HG03095 (cell line): ENCODE data around the gene ARHGEF12.

Source experiments
- ATAC-seq: cut with Tn5 transposase; IDR thresholded peaks from one replicate; pipeline ENCODE4 v1.9.1; 2021; ENCODE audit warnings: moderate library complexity; ENCODE audit not compliant: unreplicated experiment

The ARHGEF12 gene

DNA sequence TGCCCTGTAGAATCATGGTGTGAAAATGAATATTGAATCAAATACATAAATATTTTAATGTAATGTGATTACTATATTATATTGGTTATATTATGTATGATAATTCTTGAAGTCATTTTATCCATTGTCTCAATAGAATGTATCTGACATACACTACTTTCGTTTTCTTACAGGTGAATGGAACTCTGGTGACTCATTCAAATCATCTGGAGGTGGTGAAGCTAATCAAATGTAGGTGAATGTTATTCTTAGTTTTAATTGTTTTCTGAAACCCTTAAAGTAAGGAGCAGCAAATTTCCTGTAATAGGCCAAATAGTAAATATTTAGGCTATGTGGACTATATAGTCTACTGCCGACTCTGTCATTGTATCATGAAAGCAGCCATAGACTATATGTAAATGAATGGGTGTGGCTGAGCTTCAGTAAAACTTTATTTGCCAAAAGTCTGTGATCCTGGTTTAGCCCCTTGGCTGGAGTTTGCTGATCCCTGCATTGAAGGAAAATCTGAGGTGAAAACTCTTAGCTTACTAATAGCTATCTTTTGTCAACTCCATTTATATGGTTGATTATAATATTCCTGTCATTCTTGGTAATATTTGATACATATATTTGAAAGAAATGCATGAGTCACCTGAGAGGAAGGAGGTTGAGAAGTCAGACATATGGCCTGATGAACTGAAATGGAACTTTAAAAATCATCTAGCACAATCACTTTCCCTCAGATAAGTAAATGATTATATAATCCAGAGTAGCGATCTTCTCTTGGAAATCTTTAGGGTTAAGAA, 88.2 kb downstream of the ARHGEF12 start:
- no peak for ATAC-seq

DNA sequence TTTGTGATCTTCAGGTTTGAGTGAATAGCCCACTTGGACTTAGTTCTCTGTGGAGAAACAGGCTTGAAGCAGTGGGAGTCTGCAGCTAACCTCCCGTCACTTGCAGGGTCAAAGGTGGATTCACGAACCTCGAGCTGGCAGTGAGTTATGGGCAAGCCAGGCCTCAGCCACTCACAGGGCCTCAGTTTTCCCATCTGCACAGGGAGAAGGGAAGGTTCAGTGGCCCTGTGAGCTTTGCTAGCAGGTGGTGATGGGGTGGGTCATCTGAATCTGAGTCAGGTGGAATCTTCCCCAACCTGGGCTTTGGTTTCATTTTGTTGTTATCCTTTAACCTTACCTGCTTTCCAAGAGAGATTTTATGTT, 88.7 kb downstream of the ARHGEF12 start:
- ATAC-seq = no peak

DNA sequence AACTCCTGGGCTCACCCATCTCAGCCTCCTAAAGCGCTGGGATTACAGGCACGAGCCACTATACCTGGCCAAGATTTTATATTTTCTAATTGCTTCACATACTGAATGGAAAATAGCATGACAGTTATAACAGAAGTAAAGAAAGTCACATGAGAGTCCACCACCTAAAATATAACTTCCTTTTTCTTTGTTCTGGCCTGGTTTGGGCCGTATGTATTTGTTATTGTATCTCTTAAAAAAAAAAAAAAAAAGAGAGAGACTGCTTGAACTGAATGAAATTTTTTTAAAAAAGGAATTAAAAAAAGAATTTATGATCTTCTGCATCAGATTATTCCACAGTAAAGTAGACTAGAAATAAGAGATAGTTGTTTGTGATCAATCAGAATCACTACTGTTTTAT, 89.3 kb downstream of the ARHGEF12 start:
- no peak for ATAC-seq

DNA sequence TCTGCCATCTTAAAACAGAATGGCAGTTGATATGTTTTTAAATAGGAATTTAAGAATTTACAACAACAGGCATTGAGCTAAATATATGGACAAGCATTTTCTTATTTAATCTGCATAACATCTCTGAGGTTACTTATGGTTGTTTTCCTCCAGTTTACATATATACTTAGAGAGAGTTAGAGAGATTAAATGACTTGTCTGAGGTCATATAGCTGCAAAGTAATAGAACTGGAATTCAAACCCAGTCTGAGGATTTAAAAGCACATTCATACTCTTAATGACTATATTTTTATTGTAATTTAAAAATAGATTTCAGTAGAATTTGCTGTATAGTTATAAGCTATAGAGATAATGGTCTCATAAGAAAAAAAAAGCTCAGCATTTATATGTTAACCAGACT, 93.9 kb downstream of the ARHGEF12 start:
- no peak for ATAC-seq

DNA sequence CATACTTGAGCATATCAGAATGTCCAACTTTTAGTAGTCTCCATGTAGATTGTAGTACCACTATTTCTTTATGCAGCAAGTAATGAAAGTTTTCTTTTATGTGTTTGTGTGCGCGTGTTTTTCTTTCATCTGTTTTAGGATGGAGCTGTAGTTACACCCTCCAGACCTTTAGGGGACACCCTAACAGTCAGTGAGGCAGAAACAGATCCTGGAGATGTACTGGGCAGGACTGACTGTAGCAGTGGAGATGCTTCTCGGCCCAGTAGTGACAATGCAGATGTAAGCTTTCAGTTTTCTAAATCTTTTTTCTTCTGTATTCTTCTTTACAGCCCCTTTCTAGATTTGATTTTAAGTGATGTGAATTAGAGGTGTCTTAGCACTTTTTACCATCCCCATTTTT, 95.4 kb downstream of the ARHGEF12 start:
- no peak for ATAC-seq

DNA sequence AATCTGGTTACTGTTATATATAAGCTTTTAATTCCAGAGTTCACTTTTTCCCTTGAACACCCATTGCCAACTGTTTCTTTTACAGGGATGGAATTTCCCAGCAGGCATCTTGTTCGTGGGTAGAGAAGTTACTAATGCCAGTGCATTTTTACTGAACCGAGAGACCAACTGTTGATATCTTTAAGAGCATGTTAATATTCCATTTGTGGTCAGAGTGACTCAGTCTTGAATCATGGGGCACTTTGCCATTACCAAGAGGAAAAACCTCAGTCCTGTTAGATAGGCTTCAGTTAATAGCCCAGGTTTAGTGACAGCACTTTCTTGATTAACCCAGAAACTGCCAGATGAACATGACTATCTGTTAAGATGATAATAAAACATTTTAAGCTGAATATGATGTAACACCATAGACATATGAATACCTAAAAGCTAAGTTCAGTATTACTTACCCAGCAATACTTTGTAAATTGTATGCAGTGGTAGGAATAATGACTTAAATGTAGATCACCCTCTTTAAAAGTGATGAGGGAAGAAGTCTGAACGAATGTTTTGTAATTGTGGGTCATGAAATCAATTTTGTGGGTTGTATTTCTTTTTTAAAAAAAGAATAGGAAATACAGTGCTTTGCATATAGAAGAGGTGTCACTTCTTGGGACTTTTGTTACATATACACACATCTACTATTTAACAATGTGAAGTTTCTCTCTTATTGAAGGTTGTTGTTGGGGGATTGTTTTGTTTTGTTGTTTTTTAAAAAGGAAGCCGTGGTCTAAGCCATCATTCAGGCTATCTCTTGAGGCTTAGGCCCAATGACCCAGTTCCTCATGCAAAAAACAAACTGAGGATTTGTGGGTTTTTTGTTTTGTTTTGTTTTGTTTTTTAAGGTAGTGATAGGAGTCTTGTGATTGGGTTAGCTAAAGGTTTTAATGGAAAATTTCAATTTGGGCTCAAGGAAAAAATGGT, 96.1 kb downstream of the ARHGEF12 start:
- ATAC-seq = no peak

DNA sequence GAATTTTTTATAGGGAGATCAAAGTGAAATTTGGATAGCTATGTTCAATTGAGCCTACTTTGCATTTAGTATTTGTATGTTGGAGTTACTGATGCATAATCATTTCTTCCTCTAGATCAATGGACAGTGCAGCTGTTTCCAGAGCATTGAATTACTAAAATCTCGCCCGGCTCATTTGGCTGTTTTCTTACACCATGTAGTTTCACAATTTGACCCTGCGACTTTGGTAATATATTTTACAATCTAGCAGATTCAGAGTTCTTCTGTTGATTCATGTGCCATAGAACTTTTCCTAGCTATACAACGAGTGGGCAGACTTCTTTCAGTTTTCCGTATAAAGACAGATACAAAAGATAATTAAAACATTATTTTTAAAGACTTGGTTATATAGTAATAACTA, 105.4 kb downstream of the ARHGEF12 start:
- no peak for ATAC-seq

DNA sequence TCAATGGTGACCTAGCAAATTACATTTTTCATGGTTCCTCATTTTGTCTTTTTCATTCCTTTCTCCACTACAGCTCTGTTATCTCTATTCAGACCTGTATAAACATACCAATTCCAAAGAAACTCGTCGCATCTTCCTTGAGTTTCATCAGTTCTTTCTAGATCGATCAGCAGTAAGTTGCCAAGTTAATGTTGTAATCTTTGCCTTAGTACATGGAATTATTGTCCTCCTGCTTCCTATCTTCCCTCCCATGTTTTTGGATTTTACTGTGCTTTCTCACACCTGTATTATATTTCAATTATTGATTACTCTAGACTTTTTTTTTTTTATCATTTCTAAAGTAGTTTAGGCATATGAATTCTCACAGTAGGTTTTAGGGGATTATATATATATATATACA, 105.8 kb downstream of the ARHGEF12 start:
- no peak for ATAC-seq

DNA sequence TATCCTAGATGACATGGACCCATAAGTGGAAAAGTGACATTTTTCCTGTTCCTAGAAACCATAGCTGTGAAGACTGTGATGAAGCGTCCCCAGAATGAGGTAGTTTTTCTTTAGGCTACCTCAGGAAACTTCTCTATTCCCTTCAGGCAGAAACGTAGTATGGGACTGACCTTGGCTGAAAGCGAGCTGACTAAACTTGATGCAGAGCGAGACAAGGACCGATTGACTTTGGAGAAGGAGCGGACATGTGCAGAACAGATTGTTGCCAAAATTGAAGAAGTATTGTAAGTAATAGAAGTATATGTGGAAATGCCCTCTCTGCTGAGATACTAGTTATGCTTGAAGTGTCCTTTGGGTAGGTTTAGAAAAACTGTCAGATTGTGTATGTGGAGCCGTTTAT, 110.6 kb downstream of the ARHGEF12 start:
- ATAC-seq = no peak

DNA sequence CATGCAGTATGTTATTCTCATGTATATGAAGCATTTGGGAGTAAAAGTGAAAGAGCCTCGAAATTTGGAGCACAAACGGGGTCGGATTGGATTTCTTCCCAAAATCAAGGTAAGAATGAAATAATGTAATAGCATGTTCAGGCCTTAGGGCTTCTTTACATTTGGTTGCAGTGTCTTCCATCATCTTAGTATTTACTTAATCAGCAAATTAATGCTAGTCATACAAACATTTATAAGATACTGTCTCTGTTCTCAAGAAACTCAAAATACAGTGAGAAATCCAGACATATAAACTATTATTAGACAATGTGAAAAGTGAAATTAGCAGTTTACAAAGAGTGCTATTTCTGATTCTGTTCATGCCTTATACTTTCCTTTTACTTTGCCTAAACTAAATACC, 112.0 kb downstream of the ARHGEF12 start:
- ATAC-seq = no peak

DNA sequence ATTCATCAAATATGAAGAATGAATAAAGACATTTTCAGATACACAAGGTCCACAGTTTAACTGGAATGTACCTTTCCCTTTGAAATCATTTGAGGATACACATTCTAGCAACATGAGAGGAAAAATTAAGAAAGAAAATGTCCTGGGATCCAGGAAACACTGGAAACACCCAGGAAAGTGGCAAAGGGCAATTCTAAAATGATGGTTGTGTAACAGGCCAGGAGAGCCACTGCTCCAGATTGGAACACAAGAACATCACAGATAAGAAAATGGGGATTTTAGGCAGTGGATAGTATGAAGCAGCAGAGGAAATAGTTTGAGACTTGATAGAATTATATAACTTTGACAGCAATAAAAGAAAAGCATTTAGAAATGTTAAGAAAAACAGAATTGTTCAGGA, 119.3 kb downstream of the ARHGEF12 start:
- no peak for ATAC-seq

DNA sequence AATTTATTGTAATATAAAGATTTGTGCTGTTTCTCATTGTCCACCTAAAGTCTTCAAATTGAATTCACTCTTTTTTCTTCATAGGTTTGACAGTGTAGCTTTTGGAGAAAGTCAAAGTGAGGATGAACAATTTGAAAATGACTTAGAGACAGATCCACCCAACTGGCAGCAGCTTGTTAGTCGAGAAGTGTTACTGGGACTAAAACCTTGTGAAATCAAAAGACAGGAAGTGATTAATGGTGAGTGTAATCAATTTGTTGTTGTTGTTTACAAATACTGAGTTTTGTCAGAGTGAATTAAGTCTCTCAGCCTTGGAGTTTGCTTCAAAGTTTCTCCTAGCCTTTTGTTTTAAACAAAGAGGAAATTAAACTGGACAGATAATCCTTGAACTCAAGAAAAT, 121.8 kb downstream of the ARHGEF12 start:
- ATAC-seq = no peak

DNA sequence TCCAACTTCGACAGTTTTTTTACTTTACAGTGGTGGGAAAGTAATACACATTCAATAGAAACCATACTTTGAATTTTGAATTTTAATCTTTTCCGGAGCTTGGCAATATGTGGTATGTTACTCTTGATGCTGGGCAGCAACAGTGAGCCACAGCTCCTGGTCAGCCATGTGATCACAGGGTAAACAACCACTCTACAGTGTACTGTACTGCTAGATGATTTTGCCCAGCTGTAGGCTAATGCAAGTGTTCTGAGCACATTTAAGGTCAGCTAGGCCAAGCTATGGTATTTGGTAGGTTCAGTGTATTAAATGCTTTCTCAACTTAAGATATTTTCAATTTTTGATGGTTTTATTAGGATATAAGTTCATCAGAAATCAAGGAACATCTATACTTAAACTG, 126.6 kb downstream of the ARHGEF12 start:
- ATAC-seq = no peak

DNA sequence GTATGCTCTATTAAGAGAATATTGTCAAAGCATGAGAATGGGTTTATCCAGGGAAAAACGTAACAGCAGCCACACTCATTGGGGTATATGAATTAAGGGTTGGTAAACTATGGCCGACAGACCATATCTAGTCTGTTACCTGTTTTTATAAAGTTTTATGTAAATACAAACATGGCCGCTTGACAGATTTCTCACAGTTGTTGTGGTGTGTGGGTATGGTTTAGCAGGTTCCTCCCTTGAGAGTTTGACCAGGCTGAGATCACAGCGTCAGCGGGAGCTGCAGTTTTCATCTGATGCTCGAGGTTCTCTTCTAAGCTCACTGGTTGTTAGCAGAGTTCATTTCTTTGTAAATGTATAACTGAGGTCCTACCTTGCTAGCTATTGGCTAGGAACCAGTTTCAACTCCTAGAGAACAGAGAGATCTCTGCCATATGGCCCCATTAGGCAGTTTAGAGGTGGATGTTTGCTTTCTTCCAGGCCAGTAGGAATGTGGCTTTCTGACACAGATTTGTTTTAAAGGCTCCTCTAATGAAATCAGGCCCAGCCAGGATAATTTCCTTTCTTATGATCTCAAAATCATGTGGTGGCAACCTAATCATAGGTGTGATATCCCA, 129.8 kb downstream of the ARHGEF12 start:
- ATAC-seq = no peak

DNA sequence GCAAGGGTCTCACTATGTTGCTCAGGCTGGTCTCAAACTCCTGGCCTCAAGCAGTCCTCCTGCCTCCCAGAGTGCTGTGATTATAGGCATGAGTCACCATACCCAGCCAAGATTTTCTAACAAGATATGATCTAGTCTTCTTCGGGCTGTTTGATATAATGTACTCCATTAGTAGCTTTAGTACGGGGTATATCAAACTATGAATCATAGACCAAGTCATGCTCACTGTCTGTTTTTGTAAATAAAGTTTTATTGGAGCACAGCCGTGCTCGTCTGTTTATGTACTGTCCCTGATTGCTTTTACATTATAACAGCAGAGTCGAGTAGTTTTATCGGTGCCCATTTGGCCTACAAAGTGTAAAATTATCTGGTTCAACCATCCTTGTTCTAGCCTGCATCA, 131.4 kb downstream of the ARHGEF12 start:
- no peak for ATAC-seq

DNA sequence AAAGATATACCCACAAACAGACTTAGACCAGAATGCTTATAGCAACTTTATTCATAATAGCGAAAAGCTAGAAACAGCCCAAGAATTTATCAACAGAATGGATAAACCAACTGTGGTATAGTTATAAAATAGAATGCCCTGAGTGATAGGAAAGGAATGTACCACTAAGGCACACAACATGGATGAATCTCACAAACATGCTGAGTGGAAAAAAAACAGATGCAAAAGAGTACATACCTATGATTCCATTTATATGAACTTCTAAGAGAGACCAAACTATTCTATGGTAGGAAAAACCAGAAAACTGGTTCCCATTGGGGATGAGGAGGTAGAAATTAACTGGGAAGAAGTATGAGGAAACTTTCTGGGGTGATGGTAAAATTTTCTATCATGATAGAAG, 134.9 kb downstream of the ARHGEF12 start:
- no peak for ATAC-seq

DNA sequence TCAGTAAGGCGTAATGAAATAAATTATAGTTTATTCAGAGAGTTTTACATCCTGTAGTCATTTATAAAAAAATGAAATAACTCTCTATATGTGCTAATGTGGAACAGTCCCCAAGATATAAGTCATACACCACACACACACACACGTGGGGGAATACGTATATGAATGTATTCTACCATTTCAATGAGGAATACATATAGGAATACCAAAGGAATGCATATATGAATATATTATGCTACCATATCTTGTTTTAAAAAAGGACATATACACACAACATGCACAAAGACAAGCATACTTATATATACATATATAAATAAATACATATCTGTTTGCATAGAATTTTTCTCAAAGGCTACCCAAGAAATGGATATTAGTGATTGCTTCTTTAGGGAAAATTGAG, 135.8 kb downstream of the ARHGEF12 start:
- no peak for ATAC-seq

DNA sequence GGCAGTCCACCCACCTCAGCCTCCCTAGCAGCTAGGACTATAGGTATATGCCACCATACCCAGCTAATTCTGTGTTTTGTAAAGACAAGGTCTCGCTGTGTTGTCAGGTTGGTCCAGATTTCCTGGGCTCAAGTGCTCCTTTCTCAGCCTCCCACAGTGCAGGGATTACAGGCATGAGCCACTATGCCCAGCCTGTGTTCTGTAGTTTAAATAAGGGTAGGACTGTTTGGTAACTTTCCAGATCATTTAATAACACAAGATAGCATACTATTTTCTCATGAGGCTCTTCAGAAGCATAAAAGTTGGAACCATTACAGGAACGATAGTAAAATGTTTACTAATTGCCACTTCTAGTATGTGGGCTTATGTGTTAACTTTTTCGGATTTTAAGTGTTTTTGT, 137.3 kb downstream of the ARHGEF12 start:
- ATAC-seq = no peak

DNA sequence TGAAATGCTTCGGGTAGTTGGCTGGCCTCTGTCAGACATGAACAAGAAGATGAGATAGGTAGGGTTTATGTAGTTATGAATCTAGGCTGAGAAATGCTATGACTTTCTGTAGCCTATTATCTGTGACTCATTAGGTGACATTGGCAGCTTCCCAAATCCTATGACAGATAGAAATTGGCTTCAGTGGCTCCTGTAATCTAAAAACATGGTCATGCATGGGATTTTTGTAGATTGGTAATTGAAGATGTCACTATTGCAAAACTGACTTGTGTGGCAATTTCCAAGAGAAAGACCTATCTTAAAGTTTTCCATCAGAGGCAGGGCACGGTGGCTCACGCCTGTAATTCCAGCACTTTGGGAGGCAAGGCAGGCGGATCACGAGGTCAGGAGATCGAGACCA, 145.9 kb downstream of the ARHGEF12 start:
- ATAC-seq = no peak

DNA sequence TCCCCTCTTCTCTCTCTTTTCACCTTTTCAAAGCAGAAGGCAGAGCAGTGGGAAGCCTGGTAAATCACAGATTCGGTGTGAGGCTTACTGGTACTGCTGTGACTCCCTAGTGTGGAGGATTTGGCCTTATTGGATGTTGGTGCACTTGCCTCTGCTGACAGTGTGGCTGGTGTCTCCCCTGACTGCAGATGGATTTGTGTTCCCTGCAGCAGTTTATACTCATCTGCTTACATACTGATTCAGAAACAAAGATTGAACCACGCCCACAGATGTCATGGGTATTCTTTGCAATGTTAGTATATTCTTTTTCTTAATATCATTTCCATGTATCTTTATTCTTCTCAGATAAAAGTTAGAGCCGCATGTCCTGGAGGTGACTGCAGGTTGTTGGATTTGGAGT, 148.5 kb downstream of the ARHGEF12 start:
- no peak for ATAC-seq

DNA sequence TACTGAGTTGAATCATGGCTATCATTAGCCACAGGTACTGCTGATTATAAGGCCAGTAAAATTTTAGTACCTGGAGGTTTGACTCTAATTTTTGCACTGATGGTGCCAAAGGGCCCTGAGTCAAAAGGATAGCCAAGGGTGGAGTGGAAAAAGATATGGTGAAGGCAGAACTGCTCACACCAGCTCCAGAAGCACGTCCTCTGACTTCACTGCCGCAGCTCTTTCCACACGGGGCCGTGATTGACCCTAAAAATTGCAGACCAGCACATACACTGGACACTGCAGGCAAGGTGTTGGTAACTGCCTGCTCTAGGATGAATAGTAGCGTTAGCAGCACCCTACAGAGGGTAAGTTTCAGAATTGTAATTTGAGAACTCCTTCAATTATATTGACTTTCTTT, 149.9 kb downstream of the ARHGEF12 start:
- ATAC-seq = no peak

DNA sequence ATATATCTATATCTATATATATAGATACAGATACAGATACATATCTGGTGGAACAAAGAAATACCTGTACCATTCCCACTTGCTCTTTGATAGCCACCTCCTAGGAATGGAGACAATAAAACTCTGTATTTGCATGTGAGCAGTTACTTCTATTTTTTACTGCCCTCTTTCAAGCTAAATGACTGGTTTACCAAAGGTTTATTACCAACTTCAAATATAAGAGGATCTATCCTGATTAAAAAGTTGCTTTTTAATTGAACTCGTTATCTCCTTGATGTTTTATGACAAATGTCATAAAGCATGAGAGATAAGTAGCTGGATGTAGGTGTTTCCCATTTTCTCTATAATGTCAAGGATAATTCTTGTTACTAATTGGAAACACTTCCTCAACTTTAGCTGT, 153.6 kb downstream of the ARHGEF12 start:
- no peak for ATAC-seq
